Hepatocyte (in vitro differentiated cells): ENCODE measurements around the gene CCDC88C. TPM values are rescaled to one million over a fixed set of nuclear protein-coding genes. Genes with fewer than 3 reads are reported as not detected.

Experiments used
- DNase-seq: peaks from one replicate; pipeline ENCODE4 v3.0.0-alpha.2; 2016; ENCODE audit warnings: low spot score
- H2AFZ ChIP-seq: fragments of 200-600 bp; sonication (generic); 2 replicates; pipeline ENCODE4 v1.6.0; 2016; ENCODE audit warnings: antibody characterized with exemption, mild to moderate bottlenecking
- H3K27ac ChIP-seq: fragments of 200-600 bp; sonication (generic); 2 replicates; pipeline ENCODE4 v1.5.1; 2016; ENCODE audit warnings: mild to moderate bottlenecking
- H3K27me3 ChIP-seq: fragments of 200-600 bp; sonication (generic); 2 replicates; pipeline ENCODE4 v1.6.1; 2016
- H3K36me3 ChIP-seq: fragments of 200-600 bp; sonication (generic); replicated peaks from 2 replicates; pipeline ENCODE4 v1.5.1; 2016; ENCODE audit warnings: low read depth; ENCODE audit not compliant: insufficient read depth
- H3K4me1 ChIP-seq: fragments of 200-600 bp; sonication (generic); 2 replicates; pipeline ENCODE4 v1.5.1; 2016; ENCODE audit warnings: mild to moderate bottlenecking, moderate library complexity; ENCODE audit not compliant: insufficient read depth
- H3K4me2 ChIP-seq: fragments of 200-600 bp; sonication (generic); 2 replicates; pipeline ENCODE4 v1.6.0; 2016
- H3K4me3 ChIP-seq: fragments of 200-600 bp; sonication (generic); 2 replicates; pipeline ENCODE4 v1.5.1; 2016; ENCODE audit warnings: mild to moderate bottlenecking
- H3K79me2 ChIP-seq: fragments of 200-600 bp; sonication (generic); 2 replicates; pipeline ENCODE4 v1.6.0; 2017; ENCODE audit warnings: mild to moderate bottlenecking
- H3K9me2 ChIP-seq: fragments of 200-600 bp; sonication (generic); replicated peaks from 2 replicates; pipeline ENCODE4 v1.6.0; 2017; ENCODE audit warnings: mild to moderate bottlenecking; ENCODE audit not compliant: insufficient read depth
- H3K9me3 ChIP-seq: fragments of 200-600 bp; sonication (generic); 2 replicates; pipeline ENCODE4 v1.5.1; 2016; ENCODE audit warnings: low read depth, mild to moderate bottlenecking
- H4K20me1 ChIP-seq: fragments of 200-600 bp; sonication (generic); 2 replicates; pipeline ENCODE4 v1.6.0; 2016; ENCODE audit warnings: mild to moderate bottlenecking; ENCODE audit not compliant: insufficient read depth, poor library complexity, severe bottlenecking
- EZH2 ChIP-seq: fragments of 200-600 bp; sonication (generic); IDR thresholded peaks from 2 replicates; pipeline ENCODE4 v1.6.1; 2016; ENCODE audit warnings: antibody characterized with exemption, mild to moderate bottlenecking, borderline replicate concordance
- EZH2phosphoT487 ChIP-seq: fragments of 200-600 bp; sonication (generic); IDR thresholded peaks from one replicate; pipeline ENCODE4 v1.6.1; 2018; ENCODE audit warnings: antibody characterized with exemption, mild to moderate bottlenecking, low read depth, moderate library complexity; ENCODE audit not compliant: unreplicated experiment, severe bottlenecking
- WGBS: methylation state at CpG from one replicate; pipeline ENCODE4 v1.1.6; 2016; ENCODE audit warnings: low lambda C conversion rate; ENCODE audit errors: missing lambda C conversion rate; 5-methylcytosine and 5-hydroxymethylcytosine counted together
- polyA plus RNA-seq: library from polyadenylated mRNA; unstranded; fragments of >200 nt; fragmentation: Nextera tagmentation; extraction: Ambion mirVana; gene quantifications from 2 replicates; pipeline ENCODE4 v1.2.1, GENCODE V29; 2016
- total RNA-seq: library from RNA; depleted of rRNA; stranded (reverse); fragments of >200 nt; gene quantifications from 2 replicates; pipeline ENCODE4 v1.2.3, GENCODE V29; 2014
- TF ChIP-seq, protein P1 (sequence below): fragments of 200-600 bp; sonication (generic); IDR thresholded peaks from 2 replicates; pipeline ENCODE4 v1.5.1; 2016; ENCODE audit warnings: antibody characterized with exemption, mild to moderate bottlenecking; ENCODE audit not compliant: poor library complexity

The CCDC88C gene
- total and polyA plus RNA-seq, 2 experiments from 2014 or later = 5.9 to 11.3 TPM

GRCh38 chr14:91330096-91330696 lies 87.4 kb downstream of the CCDC88C start:
- H3K9me3 ChIP-seq = no peaks in the 10 kb centered on the region
- H3K9me2 ChIP-seq = no peaks in the 10 kb centered on the region
- TF ChIP-seq EZH2phosphoT487 (no peak), EZH2 (no peak)
- no peaks in the 10 kb centered on the region for H4K20me1 ChIP-seq
- H3K4me1 ChIP-seq = peaks cover 11% of the 10 kb centered on the region
- no peak overlapping the region for H3K27ac ChIP-seq
- no peaks in the 10 kb centered on the region for H3K27me3 ChIP-seq
- H2AFZ ChIP-seq = no peak overlapping the region
- 86% methylated on average over 14 of the region's 14 CpGs for WGBS
- no peak for DNase-seq
- no peaks in the 10 kb centered on the region for H3K79me2 ChIP-seq
- no peak overlapping the region for H3K4me2 ChIP-seq
- H3K4me3 ChIP-seq = no peak overlapping the region
- no peaks in the 10 kb centered on the region for H3K36me3 ChIP-seq

DNA sequence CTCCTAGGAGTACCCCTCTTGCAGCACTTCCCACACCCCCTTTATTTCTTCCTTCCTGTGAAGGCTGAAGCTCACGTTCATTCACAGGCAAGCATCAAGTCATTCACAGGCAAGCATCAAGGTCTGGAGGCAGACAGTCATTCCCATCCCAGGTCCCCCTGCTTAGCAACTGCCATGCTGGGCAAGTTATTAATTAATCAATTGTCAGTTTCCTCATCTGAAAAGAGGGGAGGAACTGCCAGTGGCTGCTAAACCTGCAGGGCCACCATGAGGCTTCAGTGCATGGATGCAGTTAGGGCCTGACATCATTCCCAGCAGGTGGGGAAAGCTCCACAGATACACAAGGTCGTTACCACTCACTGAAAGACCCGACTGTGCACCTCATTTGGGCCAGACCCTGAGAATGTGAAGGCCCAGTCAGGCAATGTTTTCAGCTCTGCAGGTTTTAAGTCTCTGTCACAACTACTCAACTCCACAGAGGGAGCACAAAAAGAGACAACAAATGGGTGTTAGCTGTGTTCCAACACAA lies 88.1 kb downstream of the CCDC88C start:
- H4K20me1 ChIP-seq = no peaks in the 10 kb centered on the region
- no peaks in the 10 kb centered on the region for H3K9me2 ChIP-seq
- peaks cover 11% of the 10 kb centered on the region for H3K4me1 ChIP-seq
- no peak for TF ChIP-seq EZH2phosphoT487
- TF ChIP-seq, protein P1, sequence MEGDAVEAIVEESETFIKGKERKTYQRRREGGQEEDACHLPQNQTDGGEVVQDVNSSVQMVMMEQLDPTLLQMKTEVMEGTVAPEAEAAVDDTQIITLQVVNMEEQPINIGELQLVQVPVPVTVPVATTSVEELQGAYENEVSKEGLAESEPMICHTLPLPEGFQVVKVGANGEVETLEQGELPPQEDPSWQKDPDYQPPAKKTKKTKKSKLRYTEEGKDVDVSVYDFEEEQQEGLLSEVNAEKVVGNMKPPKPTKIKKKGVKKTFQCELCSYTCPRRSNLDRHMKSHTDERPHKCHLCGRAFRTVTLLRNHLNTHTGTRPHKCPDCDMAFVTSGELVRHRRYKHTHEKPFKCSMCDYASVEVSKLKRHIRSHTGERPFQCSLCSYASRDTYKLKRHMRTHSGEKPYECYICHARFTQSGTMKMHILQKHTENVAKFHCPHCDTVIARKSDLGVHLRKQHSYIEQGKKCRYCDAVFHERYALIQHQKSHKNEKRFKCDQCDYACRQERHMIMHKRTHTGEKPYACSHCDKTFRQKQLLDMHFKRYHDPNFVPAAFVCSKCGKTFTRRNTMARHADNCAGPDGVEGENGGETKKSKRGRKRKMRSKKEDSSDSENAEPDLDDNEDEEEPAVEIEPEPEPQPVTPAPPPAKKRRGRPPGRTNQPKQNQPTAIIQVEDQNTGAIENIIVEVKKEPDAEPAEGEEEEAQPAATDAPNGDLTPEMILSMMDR = no peak
- TF ChIP-seq EZH2 = no peak
- H3K4me2 ChIP-seq = no peak overlapping the region
- H3K4me3 ChIP-seq = no peak overlapping the region
- H2AFZ ChIP-seq = no peak overlapping the region
- no peak overlapping the region for H3K27ac ChIP-seq
- no peaks in the 10 kb centered on the region for H3K36me3 ChIP-seq
- H3K79me2 ChIP-seq = no peaks in the 10 kb centered on the region
- 51% methylated on average over 3 of the region's 3 CpGs for WGBS
- H3K27me3 ChIP-seq = no peaks in the 10 kb centered on the region
- no peak for DNase-seq
- no peaks in the 10 kb centered on the region for H3K9me3 ChIP-seq

DNA sequence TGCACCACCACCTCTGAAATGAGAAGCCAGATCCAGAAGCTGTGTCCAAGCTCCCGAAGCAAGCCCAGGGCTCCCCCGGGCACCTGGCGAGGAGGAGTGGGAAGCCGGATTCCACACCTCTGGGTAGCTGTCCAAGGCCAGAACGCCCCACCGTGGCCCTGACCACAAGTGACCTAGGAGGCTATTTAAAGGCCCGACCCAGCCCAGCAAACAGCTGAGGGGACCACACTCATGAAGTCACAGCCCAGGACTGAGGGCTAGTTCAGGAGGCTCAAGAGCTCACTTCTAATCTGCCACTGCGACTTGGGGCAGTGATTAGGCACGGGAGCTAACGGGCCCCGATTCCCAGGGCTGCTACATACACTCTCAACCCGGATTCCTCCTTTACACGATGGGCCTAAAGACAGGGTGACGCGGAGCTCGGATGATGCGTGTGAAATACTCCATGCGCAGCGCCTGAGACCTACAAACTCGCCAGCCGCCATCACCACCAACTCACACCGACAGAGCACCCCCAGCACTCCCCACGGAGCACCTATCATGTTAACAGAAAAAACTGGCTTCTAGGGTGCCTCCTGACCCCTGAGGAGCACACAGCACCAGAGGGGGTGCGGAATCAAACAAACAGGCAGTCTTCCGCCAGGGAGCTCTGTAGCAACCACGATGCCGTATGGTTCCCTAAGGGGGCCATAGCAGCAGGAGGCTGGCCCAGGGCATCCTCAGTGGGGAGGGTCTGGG lies 89.1 kb downstream of the CCDC88C start:
- H3K4me2 ChIP-seq = no peak overlapping the region
- TF ChIP-seq EZH2 = no peak
- no peak for TF ChIP-seq EZH2phosphoT487
- TF ChIP-seq, protein P1 = no peak
- no peaks in the 10 kb centered on the region for H3K9me2 ChIP-seq
- no peaks in the 10 kb centered on the region for H3K9me3 ChIP-seq
- no peak overlapping the region for H3K4me3 ChIP-seq
- no peak for DNase-seq
- no peaks in the 10 kb centered on the region for H3K36me3 ChIP-seq
- WGBS = 92% methylated on average over 27 of the region's 27 CpGs
- H3K4me1 ChIP-seq = peaks cover 14% of the 10 kb centered on the region
- no peak overlapping the region for H2AFZ ChIP-seq
- no peak overlapping the region for H3K27ac ChIP-seq
- no peaks in the 10 kb centered on the region for H3K27me3 ChIP-seq
- no peaks in the 10 kb centered on the region for H3K79me2 ChIP-seq
- no peaks in the 10 kb centered on the region for H4K20me1 ChIP-seq

DNA sequence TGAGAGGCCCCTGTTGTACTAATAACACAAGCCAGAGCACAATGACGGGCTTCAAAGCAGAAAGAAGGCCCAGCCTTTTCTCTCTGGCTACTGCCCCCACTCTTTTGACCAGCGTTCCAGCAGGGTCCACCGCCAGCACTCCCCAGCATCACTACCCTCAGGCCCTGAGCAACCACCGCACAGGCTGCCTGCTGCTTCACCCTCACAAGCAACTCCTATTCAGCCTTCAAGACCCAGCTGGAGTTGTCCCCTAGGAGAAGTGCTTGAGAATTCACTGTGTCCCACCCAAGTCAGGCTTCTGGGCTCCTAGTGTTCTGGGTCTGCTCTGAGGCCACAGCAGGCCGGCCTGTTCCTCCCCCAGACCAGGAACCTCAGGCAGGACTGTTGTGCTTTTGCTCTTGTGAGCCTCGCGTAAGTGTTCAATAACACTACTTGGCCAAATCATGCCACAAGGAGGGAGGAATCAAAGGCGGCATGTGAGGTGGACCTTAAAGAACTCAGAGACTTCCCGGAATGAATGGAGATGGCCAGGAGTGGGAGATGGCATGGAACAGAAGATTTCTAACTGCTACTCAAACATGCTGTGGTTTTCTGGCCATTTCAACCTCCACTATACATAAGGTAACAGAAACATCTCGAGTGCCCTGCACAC lies 89.8 kb downstream of the CCDC88C start:
- H3K4me1 ChIP-seq = peaks cover 12% of the 10 kb centered on the region

More for the DNA sequence above, 89.8 kb downstream of the CCDC88C start:
- no peak overlapping the region for H3K27ac ChIP-seq
- no peaks in the 10 kb centered on the region for H3K79me2 ChIP-seq
- no peak overlapping the region for H2AFZ ChIP-seq
- TF ChIP-seq, protein P1 = no peak
- TF ChIP-seq EZH2 = no peak
- TF ChIP-seq EZH2phosphoT487 = no peak
- no peaks in the 10 kb centered on the region for H4K20me1 ChIP-seq
- no peaks in the 10 kb centered on the region for H3K9me2 ChIP-seq
- no peaks in the 10 kb centered on the region for H3K9me3 ChIP-seq
- no peak for DNase-seq
- no peaks in the 10 kb centered on the region for H3K36me3 ChIP-seq
- no peak overlapping the region for H3K4me2 ChIP-seq
- WGBS = 93% methylated on average over 10 of the region's 10 CpGs
- H3K4me3 ChIP-seq = no peak overlapping the region
- no peaks in the 10 kb centered on the region for H3K27me3 ChIP-seq
